GM19395 (cell line): ENCODE data around the gene CDS2.
A peak's percentile ranks its signal among the peaks of the same experiment; 100 is the strongest.

Experiments
- ATAC-seq: cut with Tn5 transposase; IDR thresholded peaks from one replicate; pipeline ENCODE4 v1.9.1; 2021; ENCODE audit warnings: mild to moderate bottlenecking, moderate library complexity; ENCODE audit not compliant: unreplicated experiment

CDS2 gene

GRCh38 chr20:5205348-5206210 lies 78.8 kb downstream of the CDS2 start:
- peak; percentile 94 for ATAC-seq

GRCh38 chr20:5207138-5207537 lies 80.3 kb downstream of the CDS2 start:
- no peak for ATAC-seq

DNA sequence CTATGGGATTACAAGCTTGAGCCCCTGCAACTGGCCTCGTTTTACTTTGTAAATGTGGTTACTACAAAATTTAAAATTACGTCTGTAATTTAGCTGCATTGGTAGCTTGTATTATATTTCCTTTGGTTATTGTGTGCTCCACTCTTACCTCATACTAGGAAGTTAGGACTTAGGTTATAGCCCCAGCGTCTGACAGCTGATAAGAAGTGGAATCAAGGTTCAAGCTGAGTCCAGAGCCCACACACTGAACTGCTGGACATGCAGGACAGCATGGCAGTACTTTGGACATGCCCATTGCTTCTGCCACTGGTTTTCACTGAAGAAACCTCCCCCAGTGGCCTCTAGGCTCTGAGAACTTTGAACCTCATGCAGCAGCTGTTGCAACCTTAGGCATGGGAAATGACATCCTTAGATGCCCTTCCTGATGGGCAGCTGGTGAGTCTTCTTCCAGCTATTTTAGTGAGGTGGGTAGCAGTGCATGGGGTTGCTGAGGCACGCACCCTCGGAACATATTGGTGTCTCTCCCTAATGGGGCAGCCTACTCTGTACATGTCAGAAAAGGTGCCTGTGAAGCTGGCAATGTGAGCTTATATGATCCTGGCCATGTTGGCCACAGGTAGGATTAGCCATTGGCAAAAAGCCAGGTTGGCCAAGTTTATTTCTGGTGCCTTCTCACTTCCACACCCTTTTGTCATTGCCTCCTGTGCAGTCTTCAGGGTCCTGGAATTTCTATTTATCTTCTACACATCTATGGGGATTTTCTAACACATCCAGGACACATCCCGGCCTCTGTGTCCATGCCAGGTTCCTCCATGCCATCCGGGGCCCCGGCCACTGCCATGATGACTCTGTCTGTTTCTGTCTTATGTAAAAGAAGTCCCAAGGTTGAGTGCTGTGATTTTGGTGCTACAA lies 85.3 kb downstream of the CDS2 start:
- ATAC-seq = no peak

GRCh38 chr20:5212907-5213487 lies 86.2 kb downstream of the CDS2 start:
- ATAC-seq = no peak

DNA sequence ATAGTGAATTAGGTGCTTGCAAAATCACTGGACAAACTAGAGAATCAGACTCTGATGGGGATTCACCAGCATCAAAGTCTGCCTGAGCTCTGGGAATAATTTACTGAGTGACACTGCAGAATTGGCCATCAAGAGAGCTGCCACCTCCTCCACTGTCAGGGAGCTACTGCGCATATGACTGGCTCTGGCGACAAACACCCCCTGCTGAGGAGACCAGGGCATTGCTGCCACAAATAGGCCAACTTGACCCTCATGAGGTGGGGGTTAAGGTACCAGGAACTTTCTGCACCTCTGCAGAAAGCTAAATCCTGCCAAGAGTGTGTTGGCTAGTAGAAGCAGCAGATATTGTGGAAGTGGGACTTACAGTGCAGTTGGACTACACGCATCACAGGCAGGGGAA lies 88.0 kb downstream of the CDS2 start:
- ATAC-seq = no peak

GRCh38 chr20:5215672-5216304 lies 89.0 kb downstream of the CDS2 start:
- no peak for ATAC-seq

- no peak for ATAC-seq
Measured at GRCh38 chr20:5216663-5217062, 89.9 kb downstream of the CDS2 start.

- ATAC-seq = no peak
Measured at GRCh38 chr20:5217616-5218015, 90.8 kb downstream of the CDS2 start.

- no peak for ATAC-seq
Measured at GRCh38 chr20:5220321-5221060, 93.7 kb downstream of the CDS2 start.

DNA sequence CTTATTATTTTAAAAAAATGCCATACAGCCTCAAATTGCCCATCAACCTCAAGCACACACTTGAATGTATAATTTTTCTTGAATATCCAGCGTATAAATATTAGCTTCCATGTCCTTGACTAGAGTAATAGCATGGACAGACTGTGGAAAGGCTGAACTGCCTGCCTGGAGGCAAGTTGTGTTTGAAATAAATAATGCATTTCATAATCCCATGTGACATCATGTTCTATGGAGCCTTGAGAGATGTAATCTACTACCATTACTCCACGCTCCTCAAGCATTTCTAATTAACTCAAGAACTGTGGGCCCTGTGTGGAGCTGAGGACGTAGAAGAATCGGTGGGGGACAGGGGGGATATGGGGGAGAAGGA lies 94.2 kb downstream of the CDS2 start:
- no peak for ATAC-seq

- peak; percentile 75 for ATAC-seq
Measured at GRCh38 chr20:5222919-5223634, 96.3 kb downstream of the CDS2 start.

DNA sequence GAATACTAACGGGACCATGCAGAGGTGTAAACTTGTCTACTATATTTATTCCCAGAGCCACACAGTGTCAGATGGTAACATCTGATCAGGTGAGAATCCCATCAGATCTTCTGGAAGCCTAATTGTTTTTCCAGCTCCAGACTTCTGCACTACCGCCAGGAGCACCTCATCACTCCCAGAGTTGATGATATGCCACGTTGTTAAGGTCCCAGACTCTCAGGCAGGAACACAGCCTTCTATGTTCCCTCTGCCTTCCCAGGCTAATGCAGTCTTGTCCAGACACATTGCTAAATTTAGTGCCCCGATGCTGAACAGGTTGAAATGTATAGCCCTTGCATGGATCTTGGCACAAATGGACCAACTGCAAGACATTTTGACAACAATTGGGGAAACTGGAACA lies 103.7 kb downstream of the CDS2 start:
- no peak for ATAC-seq

DNA sequence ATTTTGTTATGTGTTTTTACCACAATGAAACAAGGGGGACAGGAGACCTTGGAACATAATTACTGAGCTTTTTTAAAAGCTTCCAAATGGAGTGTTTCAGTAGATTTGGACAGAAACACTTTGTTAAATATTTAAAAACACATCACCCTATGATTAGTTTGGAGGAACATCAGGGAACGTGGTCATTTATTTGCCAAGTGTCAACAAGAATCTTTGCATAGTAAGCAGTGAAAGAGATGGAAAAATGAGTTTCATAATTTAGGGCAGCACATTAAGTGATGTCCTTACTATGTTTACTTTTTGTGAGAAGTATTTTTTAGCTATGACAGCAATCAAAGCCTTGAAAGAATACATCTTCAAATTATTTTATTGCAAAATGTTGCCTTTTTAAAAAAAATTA lies 107.3 kb downstream of the CDS2 start:
- ATAC-seq = no peak

GRCh38 chr20:5234978-5235377 lies 108.2 kb downstream of the CDS2 start:
- no peak for ATAC-seq
